HEK293 (cell line): ENCODE results near the gene SUPT3H.

Experiments
- CTCF ChIA-PET: fragments of 350-600 bp; formaldehyde crosslinking; extraction: SDS; loops from one replicate; lab custom pipeline; 2021; ENCODE audit warnings: antibody characterized with exemption; lab: Yijun Ruan, JAX
- POLR2A ChIA-PET: fragments of 300-600 bp; formaldehyde crosslinking; extraction: SDS; loops from one replicate; lab custom pipeline; 2020; ENCODE audit warnings: antibody characterized with exemption, inconsistent platforms; lab: Yijun Ruan, JAX
- H3K27ac ChIP-seq: fragments of 200-500 bp; sonication (Bioruptor generic); 2 replicates; pipeline ENCODE4 v1.5.1; 2014; ENCODE audit warnings: low read depth, low read length, control low read depth, inconsistent platforms; ENCODE audit errors: extremely low read depth
- H3K36me3 ChIP-seq, 2 experiments: fragments of 200-500 bp in 1 of 2; sonication (Bioruptor generic) in 1 of 2; 1 replicate in 1 of 2; 2 replicates in 1 of 2; pipeline ENCODE4 v1.5.1; 2014 to 2017; ENCODE audit warnings: inconsistent platforms in 2 of 2, low read length in 2 of 2; ENCODE audit not compliant: control insufficient read depth in 2 of 2, insufficient read depth in 1 of 2
- H3K4me1 ChIP-seq: fragments of 200-500 bp; sonication (Bioruptor generic); 2 replicates; pipeline ENCODE4 v1.5.1; 2014; ENCODE audit warnings: mild to moderate bottlenecking, low read length, inconsistent platforms; ENCODE audit not compliant: control insufficient read depth, insufficient read depth
- H3K4me3 ChIP-seq: 2 replicates; pipeline ENCODE4 v1.5.1; 2011; ENCODE audit warnings: low read depth, mild to moderate bottlenecking, control low read depth, low read length, moderate library complexity
- H3K9me3 ChIP-seq: fragments of 200-500 bp; sonication (Bioruptor generic); 2 replicates; pipeline ENCODE4 v1.5.1; 2014; ENCODE audit warnings: low read depth, low read length, inconsistent platforms; ENCODE audit not compliant: control insufficient read depth, insufficient read depth
- EGR2 ChIP-seq: fragments of 450-650 bp; formaldehyde crosslinking; IDR thresholded peaks from 2 replicates; pipeline ENCODE4 v1.5.1; 2016; ENCODE audit warnings: low read depth, missing biosample characterization, missing genetic modification characterization
- GLI2 ChIP-seq: fragments of 450-650 bp; formaldehyde crosslinking; IDR thresholded peaks from 2 replicates; pipeline ENCODE4; 2017; ENCODE audit warnings: missing biosample characterization, missing genetic modification characterization, low read depth, borderline replicate concordance
- GLIS1 ChIP-seq: fragments of 450-650 bp; formaldehyde crosslinking; IDR thresholded peaks from 2 replicates; pipeline ENCODE4 v1.5.1; 2016; ENCODE audit warnings: missing biosample characterization, missing genetic modification characterization
- TSHZ1 ChIP-seq: fragments of 450-650 bp; formaldehyde crosslinking; IDR thresholded peaks from 2 replicates; pipeline ENCODE4 v1.5.1; 2016; ENCODE audit warnings: missing biosample characterization, missing genetic modification characterization, borderline replicate concordance
- ZBTB11 ChIP-seq: fragments of 450-650 bp; formaldehyde crosslinking; conservative IDR thresholded peaks from 2 replicates; pipeline ENCODE4 v1.5.1; 2016; ENCODE audit warnings: low read depth, missing biosample characterization, missing genetic modification characterization
- ZNF112 ChIP-seq: fragments of 450-650 bp; formaldehyde crosslinking; IDR thresholded peaks from 2 replicates; pipeline ENCODE4 v1.5.0; 2017; ENCODE audit warnings: missing biosample characterization, missing genetic modification characterization
- ZNF214 ChIP-seq: fragments of 450-650 bp; formaldehyde crosslinking; IDR thresholded peaks from 2 replicates; pipeline ENCODE4 v1.5.1; 2017; ENCODE audit warnings: missing biosample characterization, mild to moderate bottlenecking, missing genetic modification characterization, borderline replicate concordance
- ZNF221 ChIP-seq: fragments of 450-650 bp; formaldehyde crosslinking; IDR thresholded peaks from 2 replicates; pipeline ENCODE4 v1.5.1; 2017; ENCODE audit warnings: missing biosample characterization, missing genetic modification characterization, borderline replicate concordance
- ZNF341 ChIP-seq: fragments of 450-650 bp; formaldehyde crosslinking; IDR thresholded peaks from 2 replicates; pipeline ENCODE4; 2016; ENCODE audit warnings: low read depth, missing biosample characterization, missing genetic modification characterization
- ZNF366 ChIP-seq: fragments of 450-650 bp; formaldehyde crosslinking; conservative IDR thresholded peaks from 2 replicates; pipeline ENCODE4 v1.5.1; 2016; ENCODE audit warnings: missing biosample characterization, missing genetic modification characterization
- ZNF433 ChIP-seq: fragments of 450-650 bp; formaldehyde crosslinking; IDR thresholded peaks from 2 replicates; pipeline ENCODE4 v1.5.1; 2016; ENCODE audit warnings: missing biosample characterization, missing genetic modification characterization, low read depth
- ZNF555 ChIP-seq: fragments of 450-650 bp; formaldehyde crosslinking; conservative IDR thresholded peaks from 2 replicates; pipeline ENCODE4 v1.5.1; 2017; ENCODE audit warnings: missing biosample characterization, mild to moderate bottlenecking, missing genetic modification characterization, inconsistent platforms
- ZSCAN4 ChIP-seq: fragments of 450-650 bp; formaldehyde crosslinking; IDR thresholded peaks from 2 replicates; pipeline ENCODE4 v1.5.1; 2017; ENCODE audit warnings: missing biosample characterization, missing genetic modification characterization
- ZXDB ChIP-seq: fragments of 450-650 bp; formaldehyde crosslinking; IDR thresholded peaks from 2 replicates; pipeline ENCODE4 v1.5.1; 2016; ENCODE audit warnings: missing biosample characterization, missing genetic modification characterization
- TF ChIP-seq, protein P1 (sequence below): fragments of 450-650 bp; formaldehyde crosslinking; IDR thresholded peaks from 2 replicates; pipeline ENCODE4 v1.5.1; 2016; ENCODE audit warnings: missing biosample characterization, missing genetic modification characterization
- TF ChIP-seq, protein P2 (sequence below): sonication (generic); formaldehyde crosslinking; IDR thresholded peaks from 2 replicates; pipeline ENCODE4 v1.8.1; 2022; ENCODE audit warnings: mild to moderate bottlenecking, moderate library complexity, missing genetic modification reagents
- TF ChIP-seq, protein P3 (sequence below): fragments of 450-650 bp; formaldehyde crosslinking; IDR thresholded peaks from 2 replicates; pipeline ENCODE4 v1.5.1; 2017; ENCODE audit warnings: missing biosample characterization, missing genetic modification characterization
- TF ChIP-seq, protein P4 (sequence below): fragments of 450-650 bp; formaldehyde crosslinking; IDR thresholded peaks from 2 replicates; pipeline ENCODE4 v1.5.1; 2016; ENCODE audit warnings: missing biosample characterization, missing genetic modification characterization

Gene SUPT3H

DNA sequence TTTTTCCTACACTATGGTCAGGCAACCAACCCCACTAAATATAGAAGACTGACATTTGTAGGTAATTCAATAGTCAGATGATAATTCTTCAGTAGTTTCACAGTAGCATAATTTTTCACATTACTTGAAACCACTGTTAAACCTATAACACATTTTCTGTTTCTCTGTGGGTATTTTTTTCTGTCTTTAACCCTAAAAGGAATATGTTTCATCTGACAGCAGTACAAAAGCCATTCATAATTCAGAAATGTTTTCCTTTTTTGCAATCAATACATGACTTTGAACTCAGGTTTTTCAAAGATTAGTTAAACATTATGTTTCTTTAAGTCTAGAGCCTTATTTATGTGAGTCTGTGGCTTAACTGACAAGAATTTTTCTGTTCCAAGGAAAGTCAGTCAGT lies 178.2 kb downstream of the SUPT3H start:
- H3K36me3 ChIP-seq = no peaks in the 10 kb centered on the region
- no peak overlapping the region for H3K27ac ChIP-seq
- no peak for TF ChIP-seq ZNF366
- TF ChIP-seq GLIS1 = no peak
- TF ChIP-seq ZSCAN4 (tag by site-specific recombination) = no peak
- no peak for TF ChIP-seq ZNF221
- TF ChIP-seq, protein P1, sequence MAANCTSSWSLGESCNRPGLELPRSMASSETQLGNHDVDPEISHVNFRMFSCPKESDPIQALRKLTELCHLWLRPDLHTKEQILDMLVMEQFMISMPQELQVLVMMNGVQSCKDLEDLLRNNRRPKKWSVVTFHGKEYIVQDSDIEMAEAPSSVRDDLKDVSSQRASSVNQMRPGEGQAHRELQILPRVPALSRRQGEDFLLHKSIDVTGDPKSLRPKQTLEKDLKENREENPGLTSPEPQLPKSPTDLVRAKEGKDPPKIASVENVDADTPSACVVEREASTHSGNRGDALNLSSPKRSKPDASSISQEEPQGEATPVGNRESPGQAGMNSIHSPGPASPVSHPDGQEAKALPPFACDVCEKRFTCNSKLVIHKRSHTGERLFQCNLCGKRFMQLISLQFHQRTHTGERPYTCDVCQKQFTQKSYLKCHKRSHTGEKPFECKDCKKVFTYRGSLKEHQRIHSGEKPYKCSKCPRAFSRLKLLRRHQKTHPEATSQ (tag by site-specific recombination) = no peak
- no peak for TF ChIP-seq ZNF433 (tag by site-specific recombination)
- no peak for TF ChIP-seq ZNF214
- no peak for TF ChIP-seq ZNF341 (tag by site-specific recombination)
- TF ChIP-seq ZNF555 = no peak
- no peak for TF ChIP-seq EGR2 (tag by site-specific recombination)
- TF ChIP-seq ZNF112 (tag by site-specific recombination) = no peak
- TF ChIP-seq TSHZ1 (tag by site-specific recombination) = no peak
- no peak for TF ChIP-seq ZXDB (tag by site-specific recombination)
- TF ChIP-seq, protein P2, sequence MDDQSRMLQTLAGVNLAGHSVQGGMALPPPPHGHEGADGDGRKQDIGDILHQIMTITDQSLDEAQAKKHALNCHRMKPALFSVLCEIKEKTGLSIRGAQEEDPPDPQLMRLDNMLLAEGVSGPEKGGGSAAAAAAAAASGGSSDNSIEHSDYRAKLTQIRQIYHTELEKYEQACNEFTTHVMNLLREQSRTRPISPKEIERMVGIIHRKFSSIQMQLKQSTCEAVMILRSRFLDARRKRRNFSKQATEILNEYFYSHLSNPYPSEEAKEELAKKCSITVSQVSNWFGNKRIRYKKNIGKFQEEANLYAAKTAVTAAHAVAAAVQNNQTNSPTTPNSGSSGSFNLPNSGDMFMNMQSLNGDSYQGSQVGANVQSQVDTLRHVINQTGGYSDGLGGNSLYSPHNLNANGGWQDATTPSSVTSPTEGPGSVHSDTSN (CRISPR knock-in tag) = no peak
- TF ChIP-seq ZBTB11 = no peak
- TF ChIP-seq, protein P3, sequence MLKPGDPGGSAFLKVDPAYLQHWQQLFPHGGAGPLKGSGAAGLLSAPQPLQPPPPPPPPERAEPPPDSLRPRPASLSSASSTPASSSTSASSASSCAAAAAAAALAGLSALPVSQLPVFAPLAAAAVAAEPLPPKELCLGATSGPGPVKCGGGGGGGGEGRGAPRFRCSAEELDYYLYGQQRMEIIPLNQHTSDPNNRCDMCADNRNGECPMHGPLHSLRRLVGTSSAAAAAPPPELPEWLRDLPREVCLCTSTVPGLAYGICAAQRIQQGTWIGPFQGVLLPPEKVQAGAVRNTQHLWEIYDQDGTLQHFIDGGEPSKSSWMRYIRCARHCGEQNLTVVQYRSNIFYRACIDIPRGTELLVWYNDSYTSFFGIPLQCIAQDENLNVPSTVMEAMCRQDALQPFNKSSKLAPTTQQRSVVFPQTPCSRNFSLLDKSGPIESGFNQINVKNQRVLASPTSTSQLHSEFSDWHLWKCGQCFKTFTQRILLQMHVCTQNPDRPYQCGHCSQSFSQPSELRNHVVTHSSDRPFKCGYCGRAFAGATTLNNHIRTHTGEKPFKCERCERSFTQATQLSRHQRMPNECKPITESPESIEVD = no peak; the same call in 1 of the 2 replicates
- TF ChIP-seq, protein P4, sequence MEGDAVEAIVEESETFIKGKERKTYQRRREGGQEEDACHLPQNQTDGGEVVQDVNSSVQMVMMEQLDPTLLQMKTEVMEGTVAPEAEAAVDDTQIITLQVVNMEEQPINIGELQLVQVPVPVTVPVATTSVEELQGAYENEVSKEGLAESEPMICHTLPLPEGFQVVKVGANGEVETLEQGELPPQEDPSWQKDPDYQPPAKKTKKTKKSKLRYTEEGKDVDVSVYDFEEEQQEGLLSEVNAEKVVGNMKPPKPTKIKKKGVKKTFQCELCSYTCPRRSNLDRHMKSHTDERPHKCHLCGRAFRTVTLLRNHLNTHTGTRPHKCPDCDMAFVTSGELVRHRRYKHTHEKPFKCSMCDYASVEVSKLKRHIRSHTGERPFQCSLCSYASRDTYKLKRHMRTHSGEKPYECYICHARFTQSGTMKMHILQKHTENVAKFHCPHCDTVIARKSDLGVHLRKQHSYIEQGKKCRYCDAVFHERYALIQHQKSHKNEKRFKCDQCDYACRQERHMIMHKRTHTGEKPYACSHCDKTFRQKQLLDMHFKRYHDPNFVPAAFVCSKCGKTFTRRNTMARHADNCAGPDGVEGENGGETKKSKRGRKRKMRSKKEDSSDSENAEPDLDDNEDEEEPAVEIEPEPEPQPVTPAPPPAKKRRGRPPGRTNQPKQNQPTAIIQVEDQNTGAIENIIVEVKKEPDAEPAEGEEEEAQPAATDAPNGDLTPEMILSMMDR = no peak
- no peak for TF ChIP-seq GLI2 (tag by site-specific recombination)
- no peak overlapping the region for H3K4me3 ChIP-seq
- CTCF ChIA-PET = interaction anchor here (0.6 to 0.7 kb wide), 2 partner anchors 275 to 1766 kb away, joined by 3 to 4 read pairs; no protein-coding TSS in a partner anchor
- H3K4me1 ChIP-seq = no peaks in the 10 kb centered on the region
- no peaks in the 10 kb centered on the region for H3K9me3 ChIP-seq
- POLR2A ChIA-PET = no interaction called here
